Rectal smooth muscle tissue (tissue), 1 donor: Measurements from ENCODE around the gene SLC35F3.

ENCODE experiments used
- H3K27ac ChIP-seq: one replicate; pipeline ENCODE4 v1.7.0; 2013; ENCODE audit warnings: low read depth, low read length, inconsistent platforms
- H3K27me3 ChIP-seq: one replicate; pipeline ENCODE4 v1.7.0; 2013; ENCODE audit warnings: low read length; ENCODE audit not compliant: control insufficient read depth, insufficient read depth
- H3K36me3 ChIP-seq: one replicate; pipeline ENCODE4 v1.7.0; 2013; ENCODE audit warnings: low read length; ENCODE audit not compliant: control insufficient read depth, insufficient read depth
- H3K4me1 ChIP-seq: one replicate; pipeline ENCODE4 v1.7.0; 2013; ENCODE audit warnings: low read length; ENCODE audit not compliant: control insufficient read depth, insufficient read depth
- H3K4me3 ChIP-seq: one replicate; pipeline ENCODE4 v1.7.0; 2013; ENCODE audit warnings: low read length
- H3K9ac ChIP-seq: one replicate; pipeline ENCODE4 v1.7.0; 2013; ENCODE audit warnings: low read length

Gene SLC35F3

DNA sequence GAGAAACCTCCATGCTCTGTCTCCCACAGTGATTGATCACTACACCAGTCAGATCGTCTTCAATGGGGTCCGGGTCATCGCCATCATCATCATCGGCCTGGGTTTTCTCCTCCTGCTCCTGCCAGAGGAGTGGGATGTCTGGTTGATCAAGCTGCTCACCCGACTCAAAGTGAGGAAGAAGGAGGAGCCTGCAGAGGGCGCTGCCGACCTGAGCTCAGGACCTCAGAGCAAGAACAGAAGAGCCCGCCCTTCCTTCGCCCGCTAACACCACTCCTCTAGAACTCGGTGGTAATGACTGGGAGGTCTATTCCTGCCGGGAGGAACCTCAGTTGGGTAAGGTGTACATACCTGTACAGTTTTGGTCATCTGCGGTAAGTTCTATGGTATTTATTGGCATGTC, 418.5 kb downstream of the SLC35F3 start:
- no peak overlapping the region for H3K4me3 ChIP-seq
- peaks cover 3% of the 10 kb centered on the region for H3K27me3 ChIP-seq
- H3K36me3 ChIP-seq = no peaks in the 10 kb centered on the region
- H3K27ac ChIP-seq = no peak overlapping the region
- H3K9ac ChIP-seq = no peak overlapping the region
- H3K4me1 ChIP-seq = no peaks in the 10 kb centered on the region

DNA sequence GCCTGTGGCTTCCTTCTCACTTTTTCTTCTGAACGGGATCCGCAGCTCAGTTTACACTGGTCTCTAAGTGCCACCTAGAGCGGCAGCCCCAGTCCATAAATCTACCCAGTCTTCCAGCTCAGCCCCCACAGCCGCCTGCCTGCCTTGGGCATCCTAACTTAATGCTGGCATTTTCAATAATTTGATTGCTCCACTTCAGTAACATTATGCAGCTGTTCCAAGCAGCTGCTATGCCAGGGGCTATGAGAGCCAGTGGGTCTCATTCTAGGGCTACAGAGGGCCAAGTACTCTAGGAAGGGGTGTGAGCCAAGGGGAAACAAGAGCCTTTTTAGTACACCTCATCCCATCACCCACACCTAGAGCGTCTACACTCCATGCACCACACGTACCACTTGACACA, 420.3 kb downstream of the SLC35F3 start:
- no peaks in the 10 kb centered on the region for H3K4me1 ChIP-seq
- no peak overlapping the region for H3K27ac ChIP-seq
- H3K36me3 ChIP-seq = no peaks in the 10 kb centered on the region
- peaks cover 5% of the 10 kb centered on the region for H3K27me3 ChIP-seq
- no peak overlapping the region for H3K4me3 ChIP-seq
- H3K9ac ChIP-seq = no peak overlapping the region

DNA sequence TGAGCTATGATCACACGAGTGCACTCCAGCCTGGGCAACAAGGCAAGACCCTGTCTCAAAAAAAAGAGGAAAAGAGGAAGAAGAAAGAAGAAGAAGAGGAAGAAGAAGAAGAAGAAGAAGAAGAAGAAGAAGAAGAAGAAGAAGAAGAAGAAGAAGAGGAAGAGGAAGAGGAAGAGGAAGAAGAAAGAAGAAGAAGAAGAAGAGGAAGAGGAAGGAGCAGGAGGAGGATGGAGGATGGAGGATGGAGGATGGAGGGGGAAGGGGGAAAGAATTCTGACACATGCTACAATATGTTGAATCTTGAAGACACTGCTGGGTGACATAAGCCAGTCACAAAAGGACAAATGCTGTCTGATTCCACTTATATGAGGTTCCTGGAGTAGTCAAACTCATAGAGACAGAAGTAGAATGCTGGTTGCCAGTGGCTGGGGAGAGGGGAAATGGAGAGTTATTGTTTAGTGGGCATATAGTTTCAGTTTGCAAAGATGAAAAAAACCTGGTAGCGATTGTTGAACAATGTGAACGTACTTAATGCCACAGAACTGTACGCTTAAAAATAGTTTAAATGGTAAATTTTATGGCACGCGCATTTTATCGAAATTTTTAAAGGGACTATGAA, 421.5 kb downstream of the SLC35F3 start:
- Histone ChIP-seq H3K9ac (no peak overlapping the region), H3K27ac (no peak overlapping the region), H3K4me1 (no peaks in the 10 kb centered on the region), H3K4me3 (no peak overlapping the region), H3K27me3 (peaks cover 5% of the 10 kb centered on the region), H3K36me3 (no peaks in the 10 kb centered on the region)

DNA sequence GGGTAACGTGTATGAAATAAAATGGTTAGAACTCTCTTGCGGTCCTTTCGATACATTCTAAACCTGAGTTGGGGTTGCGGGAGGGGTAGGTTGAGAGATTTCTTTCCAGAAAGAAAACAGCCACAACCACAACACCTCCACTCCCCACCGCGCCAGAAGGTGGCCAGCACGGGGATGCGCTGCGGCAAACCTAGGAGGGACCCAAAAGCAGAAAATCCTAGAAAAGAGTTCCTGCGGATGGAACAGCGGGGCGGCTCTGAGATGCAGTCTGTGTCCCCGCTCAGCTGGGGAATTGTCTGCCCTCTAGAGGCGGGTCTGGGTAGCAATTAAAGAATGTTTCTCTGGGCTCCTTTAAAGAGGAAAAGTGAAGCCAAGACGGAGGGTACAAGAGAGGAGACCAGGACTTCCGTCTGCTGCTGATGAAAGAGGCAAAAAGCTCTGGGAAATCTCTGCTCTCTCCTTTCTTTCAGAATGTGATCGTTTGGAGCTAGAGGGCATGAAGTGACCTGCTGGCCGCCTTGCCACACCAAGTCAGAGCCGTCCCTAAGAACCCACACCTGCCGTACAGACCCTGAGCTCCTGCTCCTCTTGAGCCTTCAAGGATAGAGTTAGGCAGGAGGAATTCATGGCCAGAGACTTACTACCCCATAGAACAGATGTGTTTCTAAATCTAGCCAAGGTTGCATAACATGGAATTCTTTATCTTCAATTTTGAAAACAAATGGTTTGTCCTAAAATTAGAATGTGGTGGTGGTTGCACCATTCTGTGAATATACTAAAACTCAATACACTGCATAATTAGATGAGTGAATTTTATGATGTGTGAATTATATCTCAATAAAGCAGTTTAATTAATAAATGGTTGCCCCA, 422.3 kb downstream of the SLC35F3 start:
- no peak overlapping the region for H3K27ac ChIP-seq
- no peaks in the 10 kb centered on the region for H3K36me3 ChIP-seq
- no peak overlapping the region for H3K9ac ChIP-seq
- no peaks in the 10 kb centered on the region for H3K4me1 ChIP-seq
- H3K4me3 ChIP-seq = no peak overlapping the region
- peaks cover 5% of the 10 kb centered on the region for H3K27me3 ChIP-seq

DNA sequence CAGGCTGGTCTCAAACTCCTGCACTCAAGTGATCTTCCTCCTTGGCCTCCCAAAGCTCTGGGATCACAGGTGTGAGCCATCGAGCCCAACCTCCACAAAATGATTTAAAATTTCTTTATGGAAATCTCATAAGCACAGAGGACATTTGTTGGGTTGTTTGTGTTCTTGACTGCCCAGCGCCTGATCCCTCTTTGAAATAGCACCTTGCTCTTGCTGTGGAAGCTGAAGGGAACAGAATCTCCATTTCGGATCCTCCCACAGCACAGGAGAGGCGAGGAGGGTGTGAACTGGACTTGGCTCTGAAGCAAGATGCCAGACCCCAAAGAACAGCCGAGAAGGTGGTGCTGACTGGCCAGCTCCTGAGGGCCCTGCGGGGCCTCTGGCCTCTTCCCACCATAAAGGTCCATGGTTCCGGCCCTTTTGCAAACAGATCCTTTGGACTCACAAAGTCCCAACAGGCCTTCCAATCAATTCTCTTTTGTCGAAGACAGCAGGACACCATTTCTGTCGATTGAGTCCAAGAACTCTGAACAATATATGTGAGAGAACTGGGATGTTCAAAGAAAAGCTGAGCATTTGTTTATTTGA, 423.2 kb downstream of the SLC35F3 start:
- no peak overlapping the region for H3K4me3 ChIP-seq
- H3K27ac ChIP-seq = no peak overlapping the region
- no peaks in the 10 kb centered on the region for H3K4me1 ChIP-seq
- H3K36me3 ChIP-seq = no peaks in the 10 kb centered on the region
- H3K27me3 ChIP-seq = peaks cover 5% of the 10 kb centered on the region
- H3K9ac ChIP-seq = no peak overlapping the region

DNA sequence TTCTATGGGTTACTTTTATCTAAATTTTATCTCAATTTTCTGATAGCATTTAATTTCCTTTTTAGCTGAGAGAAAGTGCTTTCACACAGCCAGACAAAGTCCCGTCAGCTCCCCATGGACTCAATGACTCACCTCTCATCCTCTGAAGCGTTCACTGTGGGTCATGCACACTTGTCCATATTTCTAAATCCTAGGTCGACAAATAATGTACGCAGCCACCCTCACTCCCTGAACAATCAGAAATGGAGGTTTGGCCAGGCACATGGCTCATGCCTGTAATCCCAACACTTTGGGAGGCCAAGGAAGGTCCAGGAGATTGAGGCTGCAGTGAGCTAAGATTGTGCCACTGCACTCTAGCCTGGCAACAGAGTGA, 426.4 kb downstream of the SLC35F3 start:
- no peak overlapping the region for H3K9ac ChIP-seq
- H3K27me3 ChIP-seq = peaks cover 2% of the 10 kb centered on the region
- no peak overlapping the region for H3K4me3 ChIP-seq

DNA sequence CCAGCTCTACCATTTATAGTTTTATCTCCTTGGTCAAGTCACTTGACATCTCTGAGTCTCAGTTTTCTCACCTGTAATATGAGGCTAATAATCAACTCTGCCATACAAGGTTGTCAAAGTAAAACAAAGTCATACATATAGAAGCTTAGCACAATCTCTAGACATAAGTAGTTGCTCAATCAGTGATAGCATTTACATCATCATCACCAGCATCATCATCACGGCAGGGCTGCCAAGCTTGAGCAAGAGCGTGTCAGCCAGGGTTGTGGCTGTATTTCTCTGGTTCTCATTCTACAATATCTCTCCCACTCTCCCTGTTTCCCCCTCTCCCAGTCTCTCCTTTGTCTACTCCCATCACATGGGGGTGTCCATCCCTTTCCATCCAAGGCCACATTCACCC, 427.0 kb downstream of the SLC35F3 start:
- Histone ChIP-seq H3K4me3 (no peak overlapping the region), H3K27ac (no peak overlapping the region), H3K27me3 (peaks cover 2% of the 10 kb centered on the region), H3K9ac (no peak overlapping the region), H3K4me1 (no peaks in the 10 kb centered on the region), H3K36me3 (no peaks in the 10 kb centered on the region)

More for the DNA sequence above, 426.4 kb downstream of the SLC35F3 start:
- Histone ChIP-seq H3K27ac (no peak overlapping the region), H3K4me1 (no peaks in the 10 kb centered on the region), H3K36me3 (no peaks in the 10 kb centered on the region)

DNA sequence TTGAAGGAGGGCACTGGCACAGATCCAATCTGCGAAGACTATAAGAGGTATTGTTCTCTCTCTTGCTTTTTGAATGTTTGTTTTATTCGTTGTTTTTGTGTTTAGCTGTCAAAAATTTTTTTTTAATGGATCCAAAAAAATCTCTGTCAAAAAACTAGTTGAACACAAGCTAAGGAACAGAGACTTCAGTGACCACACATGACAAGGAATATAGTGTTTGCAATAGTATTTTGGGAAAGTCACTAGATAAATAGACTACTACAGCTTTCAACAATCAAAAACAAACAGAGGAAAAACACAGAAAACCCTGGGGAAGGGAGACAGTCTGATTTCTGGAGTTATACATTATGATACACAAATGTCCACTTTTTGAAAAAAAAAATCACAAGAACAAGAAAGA, 431.9 kb downstream of the SLC35F3 start:
- Histone ChIP-seq H3K9ac (no peak overlapping the region), H3K4me1 (no peaks in the 10 kb centered on the region), H3K27ac (no peak overlapping the region), H3K4me3 (no peak overlapping the region), H3K36me3 (no peaks in the 10 kb centered on the region), H3K27me3 (no peaks in the 10 kb centered on the region)

DNA sequence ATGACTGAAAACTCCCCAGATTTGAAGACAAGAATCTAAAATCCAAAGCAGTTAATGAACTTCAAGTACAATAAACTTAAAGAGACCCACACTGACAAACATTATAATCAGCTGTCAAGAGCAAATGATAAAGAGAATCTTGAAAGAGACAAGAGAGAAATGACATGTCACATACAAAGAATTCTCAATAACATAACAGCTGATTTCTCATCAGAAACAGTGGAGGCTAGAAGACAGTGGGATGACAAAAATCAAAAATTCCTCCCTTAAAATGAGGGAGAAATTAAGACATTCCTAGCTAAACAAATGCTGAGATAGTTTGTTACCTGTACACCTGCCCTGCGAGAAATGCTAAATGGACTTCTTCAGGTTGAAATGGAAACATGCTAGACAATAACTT, 432.8 kb downstream of the SLC35F3 start:
- Histone ChIP-seq H3K27ac (no peak overlapping the region), H3K36me3 (no peaks in the 10 kb centered on the region), H3K4me3 (no peak overlapping the region), H3K27me3 (no peaks in the 10 kb centered on the region), H3K4me1 (no peaks in the 10 kb centered on the region), H3K9ac (no peak overlapping the region)

DNA sequence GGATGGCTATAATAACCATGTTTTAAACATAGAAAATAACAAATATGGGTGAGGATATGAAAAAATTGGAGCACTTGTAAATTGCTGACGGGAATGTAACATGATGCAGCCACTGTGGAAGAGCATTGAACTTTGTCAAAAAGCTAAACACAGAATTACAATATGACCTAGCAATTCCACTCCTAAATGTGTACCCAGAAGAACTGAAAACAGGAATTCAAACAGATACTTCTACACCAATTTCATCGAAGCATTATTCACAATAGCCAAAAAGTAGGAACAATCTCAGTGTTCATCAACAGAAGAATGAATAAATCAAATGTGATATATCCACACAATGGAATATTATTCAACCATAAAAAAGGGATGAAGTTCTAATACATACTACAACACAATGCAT, 436.1 kb downstream of the SLC35F3 start:
- Histone ChIP-seq H3K4me1 (no peaks in the 10 kb centered on the region), H3K27ac (no peak overlapping the region), H3K4me3 (no peak overlapping the region), H3K36me3 (no peaks in the 10 kb centered on the region), H3K9ac (no peak overlapping the region), H3K27me3 (no peaks in the 10 kb centered on the region)

DNA sequence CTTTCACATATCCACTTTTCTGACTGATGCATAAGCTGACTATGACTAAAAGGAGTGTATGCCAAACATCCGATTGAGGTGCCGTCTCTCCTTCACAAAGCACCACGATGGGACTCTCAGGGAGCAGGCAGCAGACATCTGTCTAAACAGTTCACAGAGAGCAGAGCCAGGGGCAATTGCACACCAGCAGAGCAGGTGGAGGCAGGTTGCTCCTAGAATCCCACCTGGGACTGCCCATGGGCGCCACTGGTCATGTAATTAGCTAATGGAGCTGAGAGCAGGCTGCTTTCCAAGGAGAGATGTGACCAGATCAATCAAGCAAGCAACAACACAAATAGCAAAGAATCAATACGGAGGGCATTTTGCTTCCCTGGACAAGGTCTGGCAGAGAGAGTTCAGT, 438.3 kb downstream of the SLC35F3 start:
- Histone ChIP-seq H3K4me1 (no peaks in the 10 kb centered on the region), H3K27me3 (no peaks in the 10 kb centered on the region)

DNA sequence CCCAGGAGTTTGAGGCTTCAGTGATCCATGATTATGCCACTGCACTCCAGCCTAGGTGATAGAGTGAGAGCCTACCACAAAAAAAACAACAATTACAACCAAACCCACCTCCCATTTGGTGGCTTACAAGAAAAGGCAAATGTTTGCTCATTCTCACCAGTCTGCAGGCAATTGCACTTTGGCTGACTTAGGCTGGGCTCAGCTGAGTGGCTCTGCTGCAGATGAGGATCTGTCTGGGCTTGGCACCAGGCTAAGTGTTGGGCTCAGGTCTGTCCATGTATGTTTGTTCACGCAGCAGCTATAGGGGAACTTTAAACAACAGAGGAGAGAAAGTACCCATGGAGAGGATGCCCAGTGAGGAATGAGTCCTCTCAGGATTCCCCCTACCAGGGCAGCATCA, 440.8 kb downstream of the SLC35F3 start:
- Histone ChIP-seq H3K9ac (no peak overlapping the region), H3K36me3 (no peaks in the 10 kb centered on the region), H3K4me3 (no peak overlapping the region), H3K27me3 (no peaks in the 10 kb centered on the region), H3K4me1 (no peaks in the 10 kb centered on the region), H3K27ac (no peak overlapping the region)

More for the DNA sequence above, 438.3 kb downstream of the SLC35F3 start:
- no peak overlapping the region for H3K4me3 ChIP-seq
- no peak overlapping the region for H3K27ac ChIP-seq
- no peaks in the 10 kb centered on the region for H3K36me3 ChIP-seq
- no peak overlapping the region for H3K9ac ChIP-seq
